GM20000 (cell line): ENCODE data around the gene HYI.

Source experiments
- DNase-seq: peaks from one replicate; pipeline ENCODE4 v3.0.0; 2012; ENCODE audit warnings: low spot score
- TF ChIP-seq, protein P1 (sequence below): IDR thresholded peaks from 2 replicates; pipeline ENCODE4 v1.5.1; 2012; ENCODE audit warnings: mild to moderate bottlenecking, control low read depth; ENCODE audit errors: extremely low read depth, missing control alignments

The HYI gene

DNA sequence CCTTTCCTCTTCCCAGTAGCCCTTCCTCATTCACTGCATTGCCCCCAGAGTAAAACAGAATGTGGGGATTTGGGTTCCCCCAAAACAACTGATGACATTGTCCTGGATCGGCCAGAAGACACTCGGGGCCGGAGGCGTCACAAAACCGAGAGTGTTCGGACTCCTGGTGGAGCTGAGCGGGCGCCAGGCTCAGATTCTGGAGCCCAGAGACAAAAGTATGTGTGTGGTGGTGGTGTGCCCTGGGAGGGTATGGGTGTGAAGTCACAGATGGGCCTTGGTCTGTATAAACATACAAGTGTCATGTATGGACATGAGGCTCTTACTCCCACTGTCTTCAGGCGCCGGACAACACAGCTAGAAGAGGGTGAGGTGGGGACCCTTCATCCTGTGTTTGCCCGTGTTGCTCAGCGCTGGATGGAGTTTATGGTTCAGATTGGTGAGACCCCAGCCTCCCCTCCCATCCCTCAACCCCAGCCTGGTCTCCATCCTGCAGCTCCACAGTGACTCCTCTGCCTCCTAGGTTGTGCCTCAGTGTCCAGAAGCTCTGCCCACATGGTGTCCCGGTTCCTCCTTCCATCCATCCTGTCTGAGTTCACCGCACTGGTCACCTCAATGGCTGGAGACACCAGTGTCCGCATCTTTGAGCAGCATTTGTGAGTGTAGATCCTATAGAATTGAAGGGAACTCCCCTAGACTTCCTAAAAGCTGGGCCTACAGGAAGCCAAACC, 12.4 kb downstream of the HYI start:
- no peak for DNase-seq
- TF ChIP-seq, protein P1, sequence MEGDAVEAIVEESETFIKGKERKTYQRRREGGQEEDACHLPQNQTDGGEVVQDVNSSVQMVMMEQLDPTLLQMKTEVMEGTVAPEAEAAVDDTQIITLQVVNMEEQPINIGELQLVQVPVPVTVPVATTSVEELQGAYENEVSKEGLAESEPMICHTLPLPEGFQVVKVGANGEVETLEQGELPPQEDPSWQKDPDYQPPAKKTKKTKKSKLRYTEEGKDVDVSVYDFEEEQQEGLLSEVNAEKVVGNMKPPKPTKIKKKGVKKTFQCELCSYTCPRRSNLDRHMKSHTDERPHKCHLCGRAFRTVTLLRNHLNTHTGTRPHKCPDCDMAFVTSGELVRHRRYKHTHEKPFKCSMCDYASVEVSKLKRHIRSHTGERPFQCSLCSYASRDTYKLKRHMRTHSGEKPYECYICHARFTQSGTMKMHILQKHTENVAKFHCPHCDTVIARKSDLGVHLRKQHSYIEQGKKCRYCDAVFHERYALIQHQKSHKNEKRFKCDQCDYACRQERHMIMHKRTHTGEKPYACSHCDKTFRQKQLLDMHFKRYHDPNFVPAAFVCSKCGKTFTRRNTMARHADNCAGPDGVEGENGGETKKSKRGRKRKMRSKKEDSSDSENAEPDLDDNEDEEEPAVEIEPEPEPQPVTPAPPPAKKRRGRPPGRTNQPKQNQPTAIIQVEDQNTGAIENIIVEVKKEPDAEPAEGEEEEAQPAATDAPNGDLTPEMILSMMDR, result no peak

DNA sequence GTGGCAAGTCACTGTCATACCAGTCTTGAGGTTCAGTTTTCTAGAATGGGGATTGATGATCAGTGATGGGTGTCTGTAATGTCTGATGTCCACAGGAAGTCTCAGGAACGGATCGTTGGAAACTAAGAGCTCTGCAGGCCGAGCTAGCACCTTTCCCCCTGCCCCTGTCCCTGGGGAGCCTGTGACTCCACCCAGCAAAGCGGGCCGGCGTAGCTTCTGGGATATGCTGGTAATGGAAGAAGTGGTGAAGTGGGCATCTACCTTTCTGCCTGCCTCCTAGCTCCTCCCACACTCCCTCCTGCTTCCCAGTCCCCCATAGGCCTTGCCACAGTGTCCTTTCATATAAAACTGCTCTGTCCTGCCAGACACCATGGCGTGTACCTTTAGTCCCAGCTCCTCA, 13.4 kb downstream of the HYI start:
- TF ChIP-seq, protein P1, result no peak
- DNase-seq, result no peak

DNA sequence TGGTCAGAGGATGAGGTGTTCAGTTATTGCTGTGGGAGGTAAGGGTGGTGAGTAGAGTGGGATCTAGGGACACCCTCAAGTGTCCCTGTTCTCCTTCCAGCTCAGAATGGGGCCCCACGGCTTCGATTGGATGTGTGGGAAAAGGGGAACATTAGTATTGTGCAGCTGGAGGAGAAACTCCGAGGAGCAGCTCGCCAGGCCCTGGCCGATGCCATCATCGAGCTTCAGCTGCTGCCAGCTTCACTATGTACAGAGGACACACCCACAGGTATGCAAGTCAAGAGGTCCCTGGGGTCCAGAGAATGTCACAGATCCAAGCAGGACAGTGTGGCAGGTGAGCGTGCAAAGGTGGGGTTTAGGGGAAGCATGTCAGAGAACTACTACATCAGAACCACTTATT, 13.9 kb downstream of the HYI start:
- TF ChIP-seq, protein P1, result no peak
- no peak for DNase-seq

DNA sequence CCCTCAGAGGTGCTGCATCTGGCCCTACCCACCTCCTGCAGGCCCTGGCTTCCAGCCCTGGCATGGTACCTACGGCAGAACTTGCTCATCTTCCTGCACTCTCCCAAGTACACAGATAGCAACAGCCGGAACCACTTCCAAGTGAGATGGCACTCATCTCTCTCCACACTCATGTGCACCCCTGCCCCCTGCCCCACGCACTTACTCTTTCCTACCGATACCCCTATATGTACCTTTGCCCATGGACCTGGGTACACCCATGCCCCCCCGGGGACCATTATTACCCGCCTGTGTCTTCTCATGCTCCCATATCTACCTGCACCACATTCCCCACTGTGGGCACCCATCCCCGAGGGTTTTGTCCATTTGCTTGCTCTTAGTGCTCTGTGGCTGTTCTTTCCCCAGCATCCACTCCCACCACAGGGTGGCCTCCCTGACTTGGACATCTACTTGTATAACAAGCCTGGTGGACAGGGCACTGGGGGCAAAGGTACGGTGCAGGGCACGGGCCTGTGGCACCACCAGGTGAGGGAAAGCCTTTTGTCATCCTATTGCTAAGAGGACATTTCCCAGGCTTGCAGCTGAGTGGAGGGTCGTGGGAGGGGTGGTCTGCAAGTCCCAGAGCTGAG, 14.7 kb downstream of the HYI start:
- TF ChIP-seq, protein P1, result no peak
- DNase-seq, result no peak

DNA sequence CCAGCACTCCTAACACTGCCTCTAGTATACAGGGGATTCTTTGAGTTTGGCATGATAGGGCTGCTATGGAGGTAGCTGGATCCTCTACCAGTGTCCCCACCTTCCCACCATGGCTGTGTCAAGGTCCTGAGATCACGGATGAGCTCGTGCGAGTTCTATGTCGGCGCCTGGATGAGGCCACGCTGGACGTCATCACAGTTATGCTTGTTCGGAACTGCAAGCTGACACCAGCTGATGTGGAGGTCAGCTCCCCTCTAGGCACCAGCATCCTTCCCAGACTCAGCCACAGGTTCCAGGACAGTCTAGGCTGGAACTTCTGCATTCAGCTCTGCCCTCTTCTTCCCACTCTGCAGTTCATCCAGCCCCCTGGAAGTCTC, 15.2 kb downstream of the HYI start:
- TF ChIP-seq, protein P1, result no peak
- no peak for DNase-seq

DNA sequence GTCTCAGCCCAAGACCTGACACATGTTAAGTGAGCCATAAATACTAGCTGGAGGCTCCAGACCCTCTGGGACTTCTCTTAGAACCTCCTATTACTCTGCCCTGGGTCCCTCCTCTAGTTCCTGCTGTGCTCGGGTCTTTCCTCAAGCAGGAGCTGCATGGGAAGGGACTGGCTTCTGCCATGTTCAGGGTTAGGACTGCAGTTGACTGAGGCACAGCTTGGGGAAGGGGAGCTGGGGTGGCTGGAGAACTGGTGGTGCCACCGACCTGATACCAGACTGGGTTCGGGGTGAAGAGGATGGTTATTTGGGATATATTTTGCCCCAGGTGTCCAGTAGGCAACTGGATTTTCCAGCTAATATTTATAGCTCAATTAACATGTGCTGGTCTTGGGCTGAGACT, 15.7 kb downstream of the HYI start:
- no peak for DNase-seq
- TF ChIP-seq, protein P1, result no peak

DNA sequence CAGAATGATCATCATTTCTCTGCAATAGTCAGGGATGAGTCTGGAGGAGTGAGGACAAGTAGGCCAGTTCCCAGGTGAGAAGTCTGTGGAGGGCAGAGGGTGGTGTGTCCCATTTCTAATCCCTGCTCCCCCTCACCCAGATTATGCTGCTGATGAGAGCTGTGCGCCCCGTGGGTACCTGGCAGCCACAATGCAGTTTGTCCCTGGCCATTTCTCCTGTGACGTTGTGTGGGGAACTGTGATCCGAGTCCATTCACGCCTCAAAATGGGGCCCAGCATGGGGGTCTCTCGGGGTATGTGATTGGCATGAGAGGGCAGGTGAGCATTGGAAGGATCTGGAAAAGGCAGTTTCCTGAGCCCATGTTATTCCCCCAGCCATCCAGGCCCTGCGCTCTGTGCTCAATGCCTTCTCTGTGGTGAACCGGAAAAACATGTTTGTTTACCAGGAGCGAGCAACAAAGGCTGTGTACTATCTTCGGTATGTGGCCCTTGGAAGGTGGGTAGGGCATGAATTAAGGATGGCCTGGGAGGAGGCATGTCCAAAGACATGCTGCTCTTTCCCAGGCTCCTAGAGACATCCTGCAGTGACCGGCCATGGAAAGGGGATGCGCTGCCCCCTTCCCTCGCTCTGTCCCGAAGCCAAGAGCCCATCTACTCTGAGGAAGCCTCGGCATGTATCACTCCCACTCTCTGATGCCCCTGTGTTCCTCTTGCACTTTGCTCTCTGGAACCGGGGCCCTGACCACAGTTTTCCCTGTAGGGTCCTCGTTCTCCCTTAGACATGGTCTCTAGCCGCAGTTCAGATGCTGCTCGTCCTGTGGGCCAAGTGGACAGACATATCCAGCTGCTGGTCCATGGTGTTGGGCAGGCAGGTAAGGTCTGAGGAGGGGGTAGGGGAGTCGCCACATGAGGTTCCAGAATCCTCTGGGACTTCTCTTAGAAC, 16.4 kb downstream of the HYI start:
- DNase-seq, result no peak
- TF ChIP-seq, protein P1, result no peak
